Stimulated activated CD8-positive, alpha-beta memory T cell treated with anti-CD3 and anti-CD28 coated beads, Interleukin-4, amount 100 ng/mL, for 48 hours (primary cell): ENCODE measurements around the gene TMEM176B.
"Not testable (repeated sequence)": the region's sequence is repeated elsewhere in the genome, so short reads cannot be mapped to it uniquely, and the experiment has no call there.

Experiments
- DNase-seq: peaks from one replicate; pipeline ENCODE4 v3.0.0-alpha.2; 2020

The TMEM176B gene

DNA sequence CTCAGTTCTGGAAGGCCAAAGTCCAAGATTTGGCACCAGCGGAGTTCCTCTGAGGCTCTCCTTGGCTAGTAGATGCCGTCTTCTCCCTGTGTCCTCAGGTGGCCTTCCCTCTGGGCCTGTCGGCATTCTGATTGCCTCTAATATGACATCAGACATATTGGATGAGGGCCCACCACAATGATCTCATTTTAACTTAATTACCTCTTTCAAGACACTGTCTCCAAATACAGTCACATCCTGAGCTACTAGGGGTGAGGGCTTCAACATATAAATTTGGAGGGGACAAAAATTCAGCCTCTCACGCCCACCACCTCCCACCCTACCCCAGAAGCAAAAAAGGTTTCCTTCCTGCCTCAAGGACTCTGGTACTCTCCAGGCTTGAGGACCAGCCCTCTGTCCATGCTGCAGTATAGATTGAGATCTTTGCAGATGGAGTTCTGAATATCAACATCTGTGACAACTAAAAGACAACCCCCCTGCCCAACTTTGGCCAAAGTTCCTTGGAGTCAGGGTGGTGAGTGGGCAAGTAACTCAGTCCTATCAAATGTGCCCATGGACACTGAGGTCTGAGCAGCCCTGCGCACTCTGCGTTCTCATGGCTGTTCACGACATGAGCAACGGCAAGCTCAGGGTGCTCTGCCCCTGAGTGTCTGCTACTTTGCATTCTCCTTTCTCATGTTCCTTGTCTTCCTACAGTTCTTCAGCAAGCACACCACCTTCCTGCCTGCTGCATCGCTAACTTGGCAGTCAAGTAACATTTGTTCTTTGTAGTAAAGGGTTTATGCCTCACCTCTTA is 11.5 kb downstream of the TMEM176B start:
- no peak for DNase-seq

DNA sequence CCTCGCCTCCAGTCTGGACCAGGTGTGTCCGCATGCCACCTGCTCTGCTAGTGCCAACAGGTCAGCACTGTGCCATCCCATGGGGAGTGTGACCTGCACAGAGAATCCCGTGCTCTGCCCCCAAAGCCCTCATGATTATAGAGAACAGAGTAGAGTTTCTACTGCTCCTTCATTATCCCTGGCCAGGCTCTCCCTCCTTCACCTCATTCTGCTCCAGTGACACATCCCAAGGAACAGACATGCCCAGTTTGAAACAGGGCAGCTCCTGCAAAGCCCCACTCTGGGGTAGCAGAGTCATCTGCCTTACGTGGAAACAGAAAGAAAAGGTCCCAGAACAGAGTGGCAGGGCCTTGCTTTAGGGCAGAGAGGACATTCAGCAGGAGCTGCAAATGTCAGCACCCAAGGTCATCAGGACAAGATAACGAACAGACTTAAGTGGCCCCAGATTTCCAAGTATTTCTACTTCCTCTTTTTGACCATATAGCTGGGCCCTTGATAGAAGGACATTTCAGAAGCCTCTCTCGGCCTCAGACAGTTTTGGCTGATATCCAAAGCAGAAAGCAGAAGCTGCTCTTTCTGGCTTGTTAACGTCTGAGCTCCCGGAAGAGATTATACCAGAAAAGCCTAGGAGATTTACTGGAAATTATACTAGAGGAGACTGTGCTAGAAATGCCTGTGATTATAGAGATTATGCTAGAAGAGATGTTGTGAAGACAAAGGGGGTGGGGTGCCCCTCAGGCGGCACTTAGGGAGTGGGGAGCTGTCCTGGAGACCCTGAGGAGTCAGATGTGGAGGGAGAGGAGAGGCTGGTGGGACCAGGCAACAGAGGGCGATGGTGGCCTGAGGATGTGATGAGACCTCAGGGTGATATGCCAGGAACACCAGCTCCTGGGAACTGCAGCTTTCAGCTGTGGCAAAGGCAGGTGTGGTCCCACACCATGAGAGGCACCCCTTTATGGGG is 12.6 kb downstream of the TMEM176B start:
- no peak for DNase-seq

- DNase-seq, result no peak
Measured at GRCh38 chr7:150784954-150785353, 15.2 kb downstream of the TMEM176B start.

DNA sequence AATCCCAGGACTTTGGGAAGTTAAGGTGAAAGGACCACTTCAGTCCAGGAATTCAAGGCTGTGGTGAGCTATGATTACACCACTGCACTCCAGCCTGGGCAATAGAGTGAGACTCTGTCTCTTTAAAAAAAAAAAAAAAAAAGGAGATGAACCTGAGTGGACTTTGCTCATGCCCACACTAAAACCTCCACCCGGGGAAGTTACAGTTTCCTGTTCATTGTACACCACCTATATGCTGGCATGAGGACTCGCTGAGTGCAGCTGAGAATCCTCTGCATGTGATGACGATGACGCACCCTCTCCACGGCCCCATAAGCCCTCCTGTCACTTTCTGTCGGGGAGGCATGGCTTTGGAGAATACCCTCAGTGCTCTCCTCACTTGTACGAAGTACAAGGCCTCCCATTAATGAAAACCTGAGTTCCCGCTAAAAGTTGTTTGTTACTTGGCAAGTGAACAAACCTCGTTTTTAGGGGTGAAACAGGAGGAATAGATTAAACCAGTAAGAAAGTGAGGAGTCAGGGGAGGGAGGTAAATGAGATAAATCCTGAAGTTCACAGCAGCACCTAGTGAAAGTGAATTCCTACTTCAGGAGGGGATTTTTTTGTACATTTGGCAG is 15.9 kb downstream of the TMEM176B start:
- DNase-seq, result no peak

- DNase-seq, result no peak
Measured at GRCh38 chr7:150781961-150782360, 18.2 kb downstream of the TMEM176B start.

DNA sequence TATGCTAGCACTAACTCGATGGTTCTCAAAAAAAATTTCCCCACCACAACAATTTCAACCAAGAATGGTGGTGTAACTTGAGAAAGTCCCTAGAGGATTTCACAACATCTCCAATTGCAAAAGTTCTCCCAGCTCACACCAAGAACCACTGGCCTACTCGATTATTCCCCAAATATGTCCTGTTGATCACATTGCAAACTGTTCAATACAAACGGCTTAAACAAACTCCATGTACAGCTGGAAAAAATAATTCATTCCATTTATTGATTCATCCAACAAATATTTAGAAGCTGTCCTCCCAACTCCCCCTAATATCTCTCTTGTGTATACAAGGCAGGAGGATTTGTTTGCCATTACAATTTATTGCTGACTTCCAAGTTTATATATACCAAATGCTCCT is 19.1 kb downstream of the TMEM176B start:
- DNase-seq, result no peak

DNA sequence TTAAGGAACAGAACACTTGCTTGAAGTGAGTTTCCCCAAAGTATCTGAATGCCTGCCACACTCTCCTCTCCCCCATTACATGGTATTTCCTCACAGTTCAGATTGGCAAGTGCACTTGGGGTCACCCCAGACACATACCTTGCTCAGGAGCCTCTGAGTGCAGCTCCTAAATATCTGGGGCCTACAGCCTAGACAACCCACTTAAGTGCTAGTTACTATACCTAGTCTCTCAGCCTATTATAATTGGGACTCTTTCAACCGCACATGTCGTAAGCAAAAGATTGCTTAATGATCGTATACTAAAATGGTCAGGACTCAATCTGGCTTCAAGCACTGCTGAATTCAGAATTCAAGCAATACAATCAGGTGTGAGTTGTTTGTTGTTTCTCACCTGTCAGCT is 19.9 kb downstream of the TMEM176B start:
- DNase-seq, result no peak

DNA sequence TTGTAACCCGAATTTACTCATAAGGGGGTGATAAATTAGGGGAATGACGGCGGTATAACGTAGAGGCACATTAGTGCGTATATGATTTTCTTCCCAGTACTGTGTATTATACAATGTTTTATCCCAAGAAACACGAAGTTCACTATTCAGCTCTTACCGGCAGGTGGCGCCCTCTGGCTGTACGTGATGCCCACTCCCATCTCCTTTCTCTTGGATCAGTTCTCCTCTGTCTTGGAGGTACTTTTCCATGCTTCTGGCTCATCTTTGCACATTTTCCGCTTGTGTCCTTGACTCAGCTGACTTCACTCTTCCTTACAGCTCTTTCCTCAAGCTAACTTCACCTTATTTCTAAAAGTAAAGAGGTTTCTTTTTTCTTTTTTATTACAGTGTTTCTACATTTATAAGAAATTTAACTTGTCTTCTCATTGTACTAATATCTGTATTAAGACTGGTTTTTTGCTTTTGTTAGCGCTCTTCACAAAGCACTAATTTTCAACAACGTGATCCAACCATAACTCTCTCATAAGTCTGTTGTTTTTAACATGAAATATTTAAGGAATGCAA is 21.3 kb downstream of the TMEM176B start:
- DNase-seq, result peak; percentile 90

DNA sequence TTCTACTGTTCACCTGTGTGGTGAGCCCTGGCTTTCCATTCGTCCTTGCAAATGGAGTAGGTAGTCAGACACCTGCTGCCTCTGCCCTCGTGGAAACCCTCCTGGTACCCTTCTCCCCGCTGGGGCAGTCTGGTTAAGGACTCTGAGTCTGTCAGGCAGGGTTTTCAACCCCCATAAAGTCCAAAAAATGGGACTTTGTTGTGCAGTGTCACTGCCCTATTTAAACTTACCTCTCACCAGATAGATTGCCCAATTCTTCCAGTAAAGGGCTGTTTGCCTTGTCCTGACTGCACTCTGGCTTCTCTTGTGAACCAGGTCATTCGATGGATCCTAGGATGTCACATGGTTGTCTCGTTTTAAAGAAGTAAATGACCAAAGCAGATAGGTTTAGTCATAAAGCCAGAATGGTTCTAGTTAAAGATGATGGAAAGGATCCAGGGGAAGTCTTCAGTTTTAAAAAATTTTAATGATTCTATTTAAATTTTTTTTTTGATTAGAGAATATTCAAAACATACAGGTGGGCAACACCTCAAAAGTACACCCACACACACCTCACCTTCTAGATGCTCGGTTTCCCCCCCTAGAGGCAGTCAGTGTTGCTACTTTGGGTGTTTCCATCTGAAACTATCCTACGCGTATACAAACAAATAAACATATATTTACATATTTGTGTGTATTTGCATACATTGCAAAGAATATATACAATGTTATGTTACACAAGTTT is 22.0 kb downstream of the TMEM176B start:
- DNase-seq, result no peak

DNA sequence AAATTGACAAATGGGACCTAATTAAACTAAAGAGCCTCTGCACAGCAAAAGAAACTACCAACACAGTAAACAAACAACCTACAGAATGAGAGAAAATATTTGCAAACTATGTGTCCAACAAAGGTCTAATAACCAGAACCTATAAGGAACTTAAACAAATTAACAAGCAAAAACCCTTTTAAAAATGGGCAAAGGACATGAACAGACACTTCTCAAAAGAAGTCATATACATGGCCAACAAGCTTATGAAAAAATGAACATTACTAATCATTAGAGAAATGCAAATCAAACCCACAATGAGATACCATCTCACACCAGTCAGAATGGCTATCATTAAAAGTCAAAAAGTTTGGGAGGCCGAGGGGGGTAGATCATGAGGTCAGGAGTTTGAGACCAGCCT is 26.0 kb downstream of the TMEM176B start:
- DNase-seq, result not testable (repeated sequence)

DNA sequence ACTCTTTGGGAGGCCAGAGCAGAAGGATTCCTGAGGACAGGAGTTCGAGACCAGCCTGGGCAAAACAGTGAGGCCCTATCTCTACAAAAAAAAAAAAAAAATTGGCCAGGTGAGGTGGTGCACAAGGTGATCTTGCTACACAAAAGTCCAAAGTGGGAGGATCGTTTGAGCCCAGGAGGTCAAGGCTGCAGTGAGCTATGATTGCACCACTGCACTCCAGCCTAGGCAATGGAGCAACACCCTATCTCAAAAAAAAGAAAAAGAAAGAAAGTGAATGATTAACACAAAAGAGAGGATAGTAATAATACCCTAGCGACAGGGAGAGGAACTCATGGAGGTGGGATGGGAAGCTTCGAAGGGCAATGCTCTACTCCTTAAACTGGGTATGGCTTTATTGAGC is 30.4 kb downstream of the TMEM176B start:
- DNase-seq, result no peak

- no peak for DNase-seq
Measured at GRCh38 chr7:150766334-150766709, 33.8 kb downstream of the TMEM176B start.

GRCh38 chr7:150759479-150759878 is 40.7 kb downstream of the TMEM176B start:
- no peak for DNase-seq

- DNase-seq, result no peak
Measured at GRCh38 chr7:150756858-150757257, 43.3 kb downstream of the TMEM176B start.

DNA sequence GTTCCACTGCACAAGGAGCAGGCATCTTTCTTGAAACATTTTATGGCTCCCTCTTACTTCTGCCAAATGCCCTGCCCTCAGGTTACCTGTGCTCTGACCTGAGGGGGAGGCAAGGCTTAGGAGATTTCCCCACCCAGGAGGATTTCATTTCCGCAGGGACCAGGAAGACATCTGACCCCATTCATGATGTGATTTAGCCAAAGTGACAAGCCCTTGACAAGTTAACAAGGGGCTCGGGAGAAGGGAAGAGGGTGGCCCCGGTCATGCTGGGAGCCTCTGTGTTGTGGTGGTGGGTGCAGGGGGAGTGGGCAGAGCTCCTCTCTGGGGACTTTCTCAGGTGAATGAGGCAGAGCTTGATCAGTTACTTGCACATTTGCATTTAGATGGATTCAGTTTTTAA is 44.0 kb downstream of the TMEM176B start:
- DNase-seq, result peak; percentile 38

GRCh38 chr7:150755473-150756099 is 44.6 kb downstream of the TMEM176B start:
- DNase-seq, result peak; percentile 73

DNA sequence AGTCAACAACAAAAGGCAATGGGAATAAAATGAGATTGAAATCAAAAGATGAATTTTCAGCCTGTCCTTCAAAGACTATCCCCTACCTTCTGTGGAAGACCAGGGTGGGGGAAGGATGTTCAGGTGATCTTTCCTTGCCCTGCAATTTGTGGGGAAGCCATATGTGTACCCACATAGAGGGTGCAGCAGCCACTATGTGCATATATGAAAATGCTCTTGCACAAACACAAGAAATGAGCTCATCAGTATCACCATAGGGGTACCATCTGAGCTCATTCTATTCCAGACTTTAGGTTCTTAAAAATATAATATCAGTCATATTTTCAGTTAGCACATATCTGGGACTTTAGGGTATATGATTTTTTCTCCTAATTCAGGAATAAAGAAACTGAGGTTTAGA is 45.2 kb downstream of the TMEM176B start:
- DNase-seq, result peak; percentile 34

DNA sequence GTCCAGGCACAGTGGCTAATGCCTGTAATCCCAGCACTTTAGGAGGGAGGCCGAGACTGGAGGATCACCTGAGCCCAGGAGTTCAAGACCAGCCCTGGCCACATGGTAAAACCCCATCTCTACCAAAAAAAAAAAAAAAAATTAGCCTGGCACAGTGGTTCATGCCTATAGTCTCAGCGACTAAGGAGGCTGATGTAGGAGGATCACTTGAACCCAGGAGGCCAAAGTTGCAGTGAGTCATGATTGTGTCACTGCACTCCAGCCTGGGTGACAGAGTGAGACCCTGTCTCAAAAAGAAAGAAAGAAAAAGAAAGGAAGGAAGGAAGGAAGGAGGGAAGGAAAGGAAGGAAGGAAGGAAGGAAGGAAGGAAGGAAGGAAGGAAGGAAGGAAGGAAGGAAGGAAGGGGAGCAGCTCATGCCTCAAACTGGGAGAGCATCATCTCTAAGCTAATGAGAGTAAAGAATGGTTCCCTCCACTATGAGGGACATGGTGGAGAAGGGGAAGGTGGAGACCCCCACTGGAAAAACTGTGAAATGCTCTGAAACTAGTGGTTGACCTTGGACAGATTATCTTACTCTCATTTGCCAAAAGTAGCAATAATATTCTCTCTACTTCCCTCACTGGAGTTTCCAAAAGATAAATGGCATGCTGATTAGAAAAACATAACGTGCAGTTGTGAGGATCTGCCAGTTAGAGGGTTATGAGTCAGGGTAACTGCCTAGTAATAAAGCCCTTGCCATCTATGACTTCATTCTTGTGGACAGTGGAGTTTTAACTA is 46.1 kb downstream of the TMEM176B start:
- peak; percentile 47 for DNase-seq

GRCh38 chr7:150753239-150753638 is 46.9 kb downstream of the TMEM176B start:
- DNase-seq, result no peak

- DNase-seq, result no peak
Measured at GRCh38 chr7:150751702-150752101, 48.5 kb downstream of the TMEM176B start.

- DNase-seq, result no peak
Measured at GRCh38 chr7:150748376-150748775, 51.8 kb downstream of the TMEM176B start.
